ENCODE data around the gene ASB1. TPM values are rescaled to one million over a fixed set of nuclear protein-coding genes. Genes with fewer than 3 reads are reported as not detected.

The ASB1 gene
- total and polyA plus RNA-seq, 9 donors: 39.1 to 48.4 (median 42.9) TPM

GRCh38 chr2:238412067-238412767, 14.5 kb upstream of the ASB1 start:
- H3K4me3 ChIP-seq (ENCODE audit: low read length): no peak overlapping the region
- WGBS (ENCODE audit: insufficient coverage): no CpG with 5 or more reads among the region's 12 CpGs
- H3K4me1 ChIP-seq (ENCODE audit: control insufficient read depth, insufficient read depth, low read length): peaks cover 3% of the 10 kb centered on the region
- peaks cover 3% of the 10 kb centered on the region for H3K36me3 ChIP-seq (ENCODE audit: control insufficient read depth, insufficient read depth, low read length)
- H3K27ac ChIP-seq (ENCODE audit: low read length): no peak overlapping the region
- H3K9me3 ChIP-seq (replicated peaks; ENCODE audit: control insufficient read depth, low read depth, low read length): peaks cover 6% of the 10 kb centered on the region
- DNase-seq: no peak
- peaks cover 2% of the 10 kb centered on the region for H3K27me3 ChIP-seq (ENCODE audit: control insufficient read depth, insufficient read depth, low read length)

GRCh38 chr2:238413368-238413767, 13.4 kb upstream of the ASB1 start:
- Histone ChIP-seq H3K36me3 (ENCODE audit: control insufficient read depth, insufficient read depth, low read length) (no peaks in the 10 kb centered on the region), H3K9me3 (replicated peaks; ENCODE audit: control insufficient read depth, low read depth, low read length) (peaks cover 6% of the 10 kb centered on the region), H3K27me3 (ENCODE audit: control insufficient read depth, insufficient read depth, low read length) (peaks cover 2% of the 10 kb centered on the region), H3K27ac (ENCODE audit: low read length) (no peak overlapping the region), H3K4me3 (ENCODE audit: low read length) (no peak overlapping the region), H3K4me1 (ENCODE audit: control insufficient read depth, insufficient read depth, low read length) (peaks cover 5% of the 10 kb centered on the region)
- no CpG with 5 or more reads among the region's 2 CpGs for WGBS (ENCODE audit: insufficient coverage)
- no peak for DNase-seq

GRCh38 chr2:238415036-238415764, 11.5 kb upstream of the ASB1 start:
- Histone ChIP-seq H3K36me3 (ENCODE audit: control insufficient read depth, insufficient read depth, low read length) (no peaks in the 10 kb centered on the region), H3K27me3 (ENCODE audit: control insufficient read depth, insufficient read depth, low read length) (peaks cover 2% of the 10 kb centered on the region), H3K27ac (ENCODE audit: low read length) (no peak overlapping the region), H3K9me3 (replicated peaks; ENCODE audit: control insufficient read depth, low read depth, low read length) (peaks cover 6% of the 10 kb centered on the region), H3K4me3 (ENCODE audit: low read length) (no peak overlapping the region), H3K4me1 (ENCODE audit: control insufficient read depth, insufficient read depth, low read length) (peaks cover 15% of the 10 kb centered on the region)
- no peak for DNase-seq
- 77% methylated on average over 10 of the region's 12 CpGs for WGBS (ENCODE audit: insufficient coverage)

GRCh38 chr2:238415893-238416292, 10.8 kb upstream of the ASB1 start:
- 95% methylated on average over 5 of the region's 5 CpGs for WGBS (ENCODE audit: insufficient coverage)
- Histone ChIP-seq H3K36me3 (ENCODE audit: control insufficient read depth, insufficient read depth, low read length) (no peaks in the 10 kb centered on the region), H3K27me3 (ENCODE audit: control insufficient read depth, insufficient read depth, low read length) (peaks cover 2% of the 10 kb centered on the region)

GRCh38 chr2:238418196-238418998, 8.3 kb upstream of the ASB1 start:
- Histone ChIP-seq H3K4me3 (ENCODE audit: low read length) (no peak overlapping the region), H3K9me3 (replicated peaks; ENCODE audit: control insufficient read depth, low read depth, low read length) (peaks cover 6% of the 10 kb centered on the region), H3K36me3 (ENCODE audit: control insufficient read depth, insufficient read depth, low read length) (no peaks in the 10 kb centered on the region), H3K4me1 (ENCODE audit: control insufficient read depth, insufficient read depth, low read length) (peaks cover 36% of the 10 kb centered on the region), H3K27ac (ENCODE audit: low read length) (peak overlapping the region; percentile 42), H3K27me3 (ENCODE audit: control insufficient read depth, insufficient read depth, low read length) (peaks cover 2% of the 10 kb centered on the region)
- 77% methylated on average over 3 of the region's 6 CpGs for WGBS (ENCODE audit: insufficient coverage)
- no peak for DNase-seq

More at GRCh38 chr2:238415893-238416292, 10.8 kb upstream of the ASB1 start:
- H3K9me3 ChIP-seq (replicated peaks; ENCODE audit: control insufficient read depth, low read depth, low read length): peaks cover 6% of the 10 kb centered on the region
- H3K4me1 ChIP-seq (ENCODE audit: control insufficient read depth, insufficient read depth, low read length): peaks cover 22% of the 10 kb centered on the region
- no peak for DNase-seq
- no peak overlapping the region for H3K4me3 ChIP-seq (ENCODE audit: low read length)
- H3K27ac ChIP-seq (ENCODE audit: low read length): no peak overlapping the region

GRCh38 chr2:238418999-238419546, 7.7 kb upstream of the ASB1 start:
- no CpG with 5 or more reads among the region's 2 CpGs for WGBS (ENCODE audit: insufficient coverage)

GRCh38 chr2:238420442-238420841, 6.3 kb upstream of the ASB1 start:
- H3K4me1 ChIP-seq (ENCODE audit: control insufficient read depth, insufficient read depth, low read length): peaks cover 55% of the 10 kb centered on the region
- H3K27ac ChIP-seq (ENCODE audit: low read length): peak overlapping the region; percentile 74
- H3K4me3 ChIP-seq (ENCODE audit: low read length): no peak overlapping the region
- WGBS (ENCODE audit: insufficient coverage): 26% methylated on average over 4 of the region's 8 CpGs
- peaks cover 4% of the 10 kb centered on the region for H3K9me3 ChIP-seq (replicated peaks; ENCODE audit: control insufficient read depth, low read depth, low read length)
- H3K36me3 ChIP-seq (ENCODE audit: control insufficient read depth, insufficient read depth, low read length): no peaks in the 10 kb centered on the region
- no peak for DNase-seq
- peaks cover 2% of the 10 kb centered on the region for H3K27me3 ChIP-seq (ENCODE audit: control insufficient read depth, insufficient read depth, low read length)

More at GRCh38 chr2:238418999-238419546, 7.7 kb upstream of the ASB1 start:
- no peak for DNase-seq
- H3K27ac ChIP-seq (ENCODE audit: low read length): no peak overlapping the region
- no peak overlapping the region for H3K4me3 ChIP-seq (ENCODE audit: low read length)
- H3K9me3 ChIP-seq (replicated peaks; ENCODE audit: control insufficient read depth, low read depth, low read length): peaks cover 6% of the 10 kb centered on the region
- H3K4me1 ChIP-seq (ENCODE audit: control insufficient read depth, insufficient read depth, low read length): peaks cover 42% of the 10 kb centered on the region
- H3K27me3 ChIP-seq (ENCODE audit: control insufficient read depth, insufficient read depth, low read length): peaks cover 2% of the 10 kb centered on the region
- no peaks in the 10 kb centered on the region for H3K36me3 ChIP-seq (ENCODE audit: control insufficient read depth, insufficient read depth, low read length)

- H3K4me1 ChIP-seq (ENCODE audit: control insufficient read depth, insufficient read depth, low read length): peaks cover 62% of the 10 kb centered on the region
- no peak overlapping the region for H3K4me3 ChIP-seq (ENCODE audit: low read length)
- no peaks in the 10 kb centered on the region for H3K36me3 ChIP-seq (ENCODE audit: control insufficient read depth, insufficient read depth, low read length)
- H3K27me3 ChIP-seq (ENCODE audit: control insufficient read depth, insufficient read depth, low read length): peaks cover 3% of the 10 kb centered on the region
- DNase-seq: peak; percentile 73
- no peaks in the 10 kb centered on the region for H3K9me3 ChIP-seq (replicated peaks; ENCODE audit: control insufficient read depth, low read depth, low read length)
- WGBS (ENCODE audit: insufficient coverage): 23% methylated on average over 9 of the region's 16 CpGs
- H3K27ac ChIP-seq (ENCODE audit: low read length): peak overlapping the region; percentile 74
These were observed 5.6 kb upstream of the ASB1 start for GRCh38 chr2:238420878-238421694.

- Histone ChIP-seq H3K4me1 (ENCODE audit: control insufficient read depth, insufficient read depth, low read length) (peaks cover 65% of the 10 kb centered on the region), H3K36me3 (ENCODE audit: control insufficient read depth, insufficient read depth, low read length) (no peaks in the 10 kb centered on the region), H3K27me3 (ENCODE audit: control insufficient read depth, insufficient read depth, low read length) (peaks cover 3% of the 10 kb centered on the region), H3K27ac (ENCODE audit: low read length) (peak overlapping the region; percentile 74), H3K9me3 (replicated peaks; ENCODE audit: control insufficient read depth, low read depth, low read length) (no peaks in the 10 kb centered on the region), H3K4me3 (ENCODE audit: low read length) (no peak overlapping the region)
- no peak for DNase-seq
- 64% methylated on average over 17 of the region's 18 CpGs for whole genome bisulfite sequencing (ENCODE audit: insufficient coverage)
These were observed 5.1 kb upstream of the ASB1 start for GRCh38 chr2:238421695-238422035.

Measured in muscle of leg (tissue), 11 donors.